Suprapubic skin (tissue), 4 donors: ENCODE data around the gene SUGCT.

Experiments used
- CTCF ChIP-seq, 2 donors: fragments of 200-600 bp in 1 of 2; fragments of 450-650 bp in 1 of 2; sonication (generic) in 1 of 2; IDR thresholded peaks; one replicate each; pipeline ENCODE4 v1.5.1; 2016 to 2019; ENCODE audit warnings: antibody characterized with exemption in 2 of 2, mild to moderate bottlenecking in 1 of 2, moderate library complexity in 1 of 2
- POLR2A ChIP-seq, 2 donors: fragments of 450-650 bp; IDR thresholded peaks; one replicate each; pipeline ENCODE4 v1.6.1; 2017; ENCODE audit warnings: antibody characterized with exemption in 2 of 2, mild to moderate bottlenecking in 2 of 2, moderate library complexity in 2 of 2
- POLR2AphosphoS5 ChIP-seq, 3 donors: sonication (generic); formaldehyde crosslinking; IDR thresholded peaks; one replicate each; pipeline ENCODE4 v1.6.1; 2017; ENCODE audit warnings: antibody characterized with exemption in 3 of 3

GRCh38 chr7:40784176-40784575 lies 649.4 kb downstream of the SUGCT start:
- TF ChIP-seq POLR2AphosphoS5 (IDR thresholded peaks at IDR 0.05) (no peak), CTCF (IDR thresholded peaks at IDR 0.05) (no peak), POLR2A (IDR thresholded peaks at IDR 0.05) (no peak)
